Umbilical cord (tissue), 2 donors: ENCODE results near the gene TUFT1. TPM values are rescaled to one million over a fixed set of nuclear protein-coding genes. Genes with fewer than 3 reads are reported as not detected.
"Not testable (repeated sequence)": the region's sequence is repeated elsewhere in the genome, so short reads cannot be mapped to it uniquely, and the experiment has no call there.

Experiments
- DNase-seq: peaks from one replicate; pipeline ENCODE4 v3.0.0-alpha.2; 2015; ENCODE audit warnings: low spot score
- total RNA-seq: library from RNA; depleted of rRNA; stranded (reverse); fragments of >200 nt; gene quantifications from one replicate; pipeline ENCODE4 v1.2.3, GENCODE V29; 2014; ENCODE audit warnings: low replicate concordance; ENCODE audit not compliant: insufficient read depth

The TUFT1 gene
- total RNA-seq, 1 donor from 2014 or later, result 25.5 TPM

- no peak for DNase-seq
These were observed 39.5 kb downstream of the TUFT1 start for GRCh38 chr1:151579436-151580225.

GRCh38 chr1:151581451-151581850, 41.3 kb downstream of the TUFT1 start:
- DNase-seq, result no peak

DNA sequence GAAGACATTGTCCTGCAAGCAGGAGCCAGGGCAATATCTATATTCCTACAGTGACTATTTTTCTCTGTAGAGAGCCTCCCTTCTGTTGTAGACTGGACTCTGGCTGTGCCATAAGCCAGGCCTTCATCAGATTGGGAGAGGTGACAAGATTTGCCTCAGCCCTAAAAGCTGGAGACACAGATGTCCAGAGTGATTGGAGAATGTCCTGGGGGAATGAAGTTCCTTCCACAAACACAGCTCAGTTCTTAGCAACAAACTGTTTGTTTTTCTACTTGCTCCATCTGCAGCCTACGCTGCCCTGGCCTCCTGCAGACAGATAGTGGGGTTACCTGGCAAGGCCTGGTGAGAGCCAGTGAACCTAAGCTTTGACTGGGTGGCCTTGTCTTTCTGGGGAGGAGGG, 41.8 kb downstream of the TUFT1 start:
- no peak for DNase-seq

DNA sequence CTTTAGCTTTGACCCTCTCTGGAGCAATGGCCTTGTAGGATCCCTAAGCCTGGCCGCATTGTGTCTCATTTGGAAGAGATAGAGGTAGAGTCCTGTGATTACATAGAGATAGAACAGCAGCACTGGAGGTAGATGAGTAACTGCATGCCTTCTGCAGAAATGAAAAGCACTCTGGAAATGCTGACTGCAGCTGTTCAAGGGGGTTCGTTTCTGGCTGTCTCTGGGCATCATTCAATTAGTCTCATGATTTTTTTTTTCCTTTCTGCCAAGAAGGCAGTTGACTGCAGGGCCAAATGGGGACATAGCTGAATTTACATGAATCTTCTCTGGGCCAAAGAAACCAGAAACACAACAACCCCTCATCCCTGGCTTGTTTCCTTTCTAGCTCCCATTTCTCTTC, 43.7 kb downstream of the TUFT1 start:
- no peak for DNase-seq

DNA sequence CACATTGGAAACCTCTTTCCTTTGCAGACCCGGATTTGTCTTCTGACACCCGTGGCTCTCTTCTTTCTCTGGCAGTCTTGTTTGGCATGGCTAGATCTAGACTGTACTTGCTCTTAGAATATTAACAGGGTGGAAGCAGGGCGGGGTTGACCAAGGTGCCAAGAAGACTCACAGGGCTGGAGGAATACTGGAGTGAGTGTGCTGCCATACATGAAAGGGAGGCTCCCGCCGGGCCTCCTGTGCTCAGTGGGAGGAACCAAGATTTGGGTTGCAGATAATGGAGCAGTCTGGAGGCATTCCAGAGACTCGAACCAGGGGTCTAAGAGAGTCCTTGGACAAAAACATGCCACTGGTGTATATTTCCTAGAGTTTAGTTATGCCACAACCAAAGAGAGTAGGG, 44.2 kb downstream of the TUFT1 start:
- no peak for DNase-seq

GRCh38 chr1:151584780-151585179, 44.7 kb downstream of the TUFT1 start:
- DNase-seq, result peak; percentile 70

- DNase-seq, result peak; percentile 81
These were observed 45.5 kb downstream of the TUFT1 start for GRCh38 chr1:151585622-151586021.

DNA sequence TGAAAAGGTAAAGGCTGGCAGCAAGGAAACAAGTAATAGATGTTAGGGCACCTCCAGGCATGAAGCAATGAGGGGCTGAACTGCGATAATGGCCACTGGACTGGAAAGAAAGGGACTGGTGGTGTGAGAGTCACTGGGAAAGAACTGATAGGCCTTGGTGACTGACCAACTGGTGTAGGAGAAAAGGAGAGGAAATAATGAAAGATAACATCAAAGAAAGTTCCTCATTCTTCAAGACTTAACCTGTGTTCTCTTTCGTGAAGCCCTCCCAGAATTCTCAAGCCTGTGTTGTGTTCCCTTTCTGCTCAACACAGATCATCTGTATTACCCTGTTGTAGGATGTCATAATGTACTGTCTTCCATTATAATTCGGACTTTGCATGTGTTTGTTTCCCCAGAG, 50.9 kb downstream of the TUFT1 start:
- no peak for DNase-seq

DNA sequence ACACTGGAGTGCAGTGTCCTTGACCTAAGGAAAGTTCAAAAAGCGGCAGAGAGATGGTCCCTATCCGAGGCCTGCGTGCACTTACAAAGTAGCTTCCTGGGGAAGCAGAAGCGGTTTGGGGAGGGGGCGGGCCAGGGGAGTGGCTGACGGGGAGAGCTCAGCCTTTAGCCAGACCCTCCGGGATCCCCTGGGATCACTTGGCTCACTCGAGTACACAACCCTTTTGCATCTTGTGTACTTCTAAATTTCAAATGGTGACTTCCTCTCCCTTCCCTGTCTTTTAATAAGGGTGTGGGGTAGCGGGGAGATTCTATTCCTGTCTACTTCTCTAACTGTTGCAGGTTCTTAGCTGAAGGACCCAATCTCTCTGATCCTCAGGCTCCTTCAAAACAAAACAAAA, 53.6 kb downstream of the TUFT1 start:
- no peak for DNase-seq

- DNase-seq, result peak; percentile 64
These were observed 54.1 kb downstream of the TUFT1 start for GRCh38 chr1:151594143-151594625.

- no peak for DNase-seq
These were observed 56.3 kb downstream of the TUFT1 start for GRCh38 chr1:151596166-151596953.

- DNase-seq, result not testable (repeated sequence)
These were observed 62.4 kb downstream of the TUFT1 start for GRCh38 chr1:151602550-151602949.

DNA sequence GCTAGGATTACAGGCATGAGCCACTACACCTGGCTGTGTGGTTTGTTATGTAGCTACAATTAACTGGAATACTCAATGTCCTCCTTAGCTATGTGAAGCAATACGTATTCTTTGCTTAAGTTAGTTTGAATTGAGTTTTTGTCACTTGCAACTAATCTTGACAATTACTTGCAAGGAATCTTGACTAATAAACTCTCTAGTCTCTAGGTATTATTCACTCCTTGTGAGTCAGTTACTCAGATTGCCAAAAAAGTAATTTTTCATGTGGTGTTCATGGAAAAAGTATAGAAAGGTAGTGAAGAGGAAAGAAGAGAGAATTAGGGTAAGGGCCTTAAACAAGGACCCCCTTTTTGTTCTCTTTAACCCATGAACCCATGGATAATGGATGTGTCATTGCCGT, 64.2 kb downstream of the TUFT1 start:
- no peak for DNase-seq

DNA sequence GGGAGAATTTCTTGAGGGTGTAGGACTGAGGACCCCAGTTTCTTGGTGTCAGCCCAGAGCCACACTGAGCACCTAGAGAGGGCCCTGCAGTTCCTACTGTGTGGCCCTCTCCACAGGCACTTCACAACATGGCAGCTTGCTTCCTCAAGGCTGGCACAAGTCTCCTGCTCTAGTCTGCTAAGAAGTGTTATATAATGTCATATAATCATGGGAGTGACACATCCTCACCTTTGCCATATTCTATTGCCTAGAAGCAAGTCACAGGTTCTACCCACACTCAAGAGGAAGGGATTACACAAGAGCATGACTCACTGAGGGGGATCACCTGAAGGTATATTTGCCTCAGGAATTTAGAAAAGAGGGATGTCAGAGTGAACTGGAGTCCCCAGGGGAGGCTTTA, 66.3 kb downstream of the TUFT1 start:
- no peak for DNase-seq

DNA sequence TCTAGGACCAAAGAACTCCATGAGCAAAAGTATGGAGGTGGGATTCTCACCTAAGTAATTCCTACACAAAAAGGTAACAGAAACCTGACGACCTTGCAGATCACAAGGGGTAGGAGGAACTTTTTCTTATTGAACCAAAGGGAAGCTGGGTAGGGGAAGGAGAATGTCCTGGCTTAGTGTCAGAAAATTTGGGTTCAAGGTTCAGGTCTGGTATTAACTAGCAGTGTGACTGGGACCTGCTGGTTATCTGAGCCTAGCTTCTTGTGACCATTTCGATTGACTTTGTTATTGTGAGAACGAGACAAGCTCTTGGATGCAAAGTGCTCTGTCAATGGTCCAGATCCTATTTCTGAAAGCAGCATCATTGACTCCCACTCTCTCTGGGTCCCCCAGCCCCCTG, 66.7 kb downstream of the TUFT1 start:
- no peak for DNase-seq

DNA sequence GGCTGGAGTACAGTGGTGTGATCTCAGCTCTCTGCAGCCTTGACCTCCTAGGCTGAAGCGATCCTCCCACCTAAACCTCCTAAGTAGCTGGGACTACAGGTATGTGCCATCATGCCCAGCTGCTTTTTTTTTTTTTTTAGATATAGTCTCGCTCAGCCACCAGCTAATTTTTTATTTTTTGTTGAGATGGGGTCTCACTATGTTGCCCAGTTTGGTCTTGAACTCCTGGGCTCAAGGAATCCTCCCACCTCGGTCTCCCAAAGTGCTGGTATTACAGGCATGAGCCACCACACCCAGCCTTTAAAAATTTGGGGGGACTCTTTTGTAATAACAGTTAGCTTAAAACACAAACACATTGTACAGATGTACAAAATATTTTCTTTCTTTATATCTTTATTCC, 70.0 kb downstream of the TUFT1 start:
- DNase-seq, result no peak

- peak; percentile 66 for DNase-seq
These were observed 71.2 kb downstream of the TUFT1 start for GRCh38 chr1:151611288-151611790.

DNA sequence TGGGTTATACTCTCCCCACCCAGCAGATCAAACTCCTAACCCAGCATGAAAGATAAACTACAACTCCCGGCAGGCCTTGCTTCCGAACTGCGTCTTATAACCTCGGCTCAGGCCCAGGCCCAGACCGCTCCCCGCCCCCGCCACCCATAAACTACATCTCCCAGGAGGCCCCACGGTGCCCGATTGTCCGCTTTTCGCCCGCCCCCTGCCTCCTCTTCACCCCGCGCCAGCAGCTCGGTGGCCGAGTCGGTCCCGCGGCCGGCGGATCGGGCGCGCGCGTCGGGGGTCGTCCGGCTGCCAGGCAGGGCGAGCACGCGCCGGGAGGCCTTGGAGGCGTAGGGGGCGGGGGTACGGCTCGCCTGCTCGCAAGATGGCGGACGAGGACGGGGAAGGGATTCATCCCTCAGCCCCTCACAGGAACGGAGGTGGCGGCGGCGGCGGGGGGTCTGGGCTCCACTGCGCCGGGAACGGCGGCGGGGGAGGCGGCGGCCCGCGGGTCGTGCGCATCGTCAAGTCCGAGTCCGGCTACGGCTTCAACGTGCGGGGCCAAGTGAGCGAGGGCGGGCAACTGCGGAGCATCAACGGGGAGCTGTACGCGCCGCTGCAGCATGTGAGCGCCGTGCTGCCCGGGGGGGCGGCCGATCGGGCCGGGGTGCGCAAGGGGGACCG, 71.9 kb downstream of the TUFT1 start, which contains the start of gene SNX27:
SNX27 (plus strand) TSS at position 219 of the 669 bp plus-strand sequence; CDS start at position 371, 152 bp downstream.
- peak; percentile 97 for DNase-seq

DNA sequence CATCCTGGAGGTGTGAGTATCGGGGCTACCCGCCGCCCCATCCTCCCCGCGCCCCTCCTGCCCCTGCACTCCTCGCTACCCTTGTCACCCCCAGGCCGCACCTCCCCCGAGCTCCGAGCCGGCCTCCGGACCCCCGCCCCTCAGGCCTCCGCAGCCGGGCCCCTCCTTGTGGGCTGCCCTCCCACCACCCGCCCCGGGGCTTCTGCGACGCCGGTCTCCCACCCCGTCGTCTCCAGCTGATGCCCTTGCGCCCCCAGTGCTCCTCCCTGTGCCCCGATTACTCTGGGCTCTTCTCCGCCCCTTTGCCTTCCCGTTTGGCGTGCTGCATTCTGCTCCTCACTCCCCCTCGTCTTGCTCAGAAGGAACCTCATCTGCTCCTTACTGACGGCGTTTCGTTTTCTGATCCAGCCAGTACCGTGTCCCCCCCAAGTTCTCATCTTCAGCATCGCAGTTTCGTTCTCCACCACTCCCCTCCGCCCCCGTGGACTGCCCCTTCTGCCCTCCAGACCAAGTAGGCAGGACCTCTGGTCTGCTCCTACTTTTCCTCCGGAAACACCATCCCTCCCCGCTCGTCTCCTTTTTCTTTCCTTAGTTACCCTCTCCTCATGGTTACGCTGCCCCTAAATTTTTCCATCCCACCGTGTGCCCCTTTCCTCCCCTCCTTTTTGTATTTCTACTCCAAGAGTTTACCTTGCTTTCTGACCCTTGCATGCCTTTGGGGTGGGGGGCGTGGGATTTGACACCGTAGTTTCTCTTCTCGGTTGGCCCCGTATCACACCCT, 72.6 kb downstream of the TUFT1 start:
- DNase-seq, result peak; percentile 64

- DNase-seq, result peak; percentile 19
These were observed 73.2 kb downstream of the TUFT1 start for GRCh38 chr1:151613282-151613780.
